ENCODE results near the gene HTR2B. TPM values are rescaled to one million over a fixed set of nuclear protein-coding genes. Genes with fewer than 3 reads are reported as not detected.

Gene HTR2B
- total RNA-seq, 1 experiment from 2014 or later, result not detected

DNA sequence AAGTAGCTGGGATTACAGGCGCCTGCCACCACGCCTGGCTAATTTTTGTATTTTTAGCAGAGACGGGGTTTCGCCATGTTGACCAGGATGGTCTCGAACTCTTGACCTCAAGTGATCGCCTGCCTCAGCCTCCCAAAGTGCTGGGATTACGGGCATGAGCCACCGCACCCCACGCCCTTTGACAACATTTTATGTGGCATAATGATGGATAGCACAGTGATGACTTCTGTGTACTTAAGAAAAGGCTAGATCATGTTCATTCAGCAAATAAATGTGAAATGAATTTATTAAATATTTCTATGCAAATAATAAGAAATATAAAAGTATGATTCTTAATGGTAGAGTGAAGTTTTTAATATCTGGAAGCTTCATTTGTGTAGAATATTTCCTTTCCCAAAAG lies 2.6 kb upstream of the HTR2B start (continued):
- TF ChIP-seq, protein P1, sequence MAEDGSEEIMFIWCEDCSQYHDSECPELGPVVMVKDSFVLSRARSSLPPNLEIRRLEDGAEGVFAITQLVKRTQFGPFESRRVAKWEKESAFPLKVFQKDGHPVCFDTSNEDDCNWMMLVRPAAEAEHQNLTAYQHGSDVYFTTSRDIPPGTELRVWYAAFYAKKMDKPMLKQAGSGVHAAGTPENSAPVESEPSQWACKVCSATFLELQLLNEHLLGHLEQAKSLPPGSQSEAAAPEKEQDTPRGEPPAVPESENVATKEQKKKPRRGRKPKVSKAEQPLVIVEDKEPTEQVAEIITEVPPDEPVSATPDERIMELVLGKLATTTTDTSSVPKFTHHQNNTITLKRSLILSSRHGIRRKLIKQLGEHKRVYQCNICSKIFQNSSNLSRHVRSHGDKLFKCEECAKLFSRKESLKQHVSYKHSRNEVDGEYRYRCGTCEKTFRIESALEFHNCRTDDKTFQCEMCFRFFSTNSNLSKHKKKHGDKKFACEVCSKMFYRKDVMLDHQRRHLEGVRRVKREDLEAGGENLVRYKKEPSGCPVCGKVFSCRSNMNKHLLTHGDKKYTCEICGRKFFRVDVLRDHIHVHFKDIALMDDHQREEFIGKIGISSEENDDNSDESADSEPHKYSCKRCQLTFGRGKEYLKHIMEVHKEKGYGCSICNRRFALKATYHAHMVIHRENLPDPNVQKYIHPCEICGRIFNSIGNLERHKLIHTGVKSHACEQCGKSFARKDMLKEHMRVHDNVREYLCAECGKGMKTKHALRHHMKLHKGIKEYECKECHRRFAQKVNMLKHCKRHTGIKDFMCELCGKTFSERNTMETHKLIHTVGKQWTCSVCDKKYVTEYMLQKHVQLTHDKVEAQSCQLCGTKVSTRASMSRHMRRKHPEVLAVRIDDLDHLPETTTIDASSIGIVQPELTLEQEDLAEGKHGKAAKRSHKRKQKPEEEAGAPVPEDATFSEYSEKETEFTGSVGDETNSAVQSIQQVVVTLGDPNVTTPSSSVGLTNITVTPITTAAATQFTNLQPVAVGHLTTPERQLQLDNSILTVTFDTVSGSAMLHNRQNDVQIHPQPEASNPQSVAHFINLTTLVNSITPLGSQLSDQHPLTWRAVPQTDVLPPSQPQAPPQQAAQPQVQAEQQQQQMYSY (CRISPR knock-in tag; IDR thresholded peaks at IDR 0.05), result no peak
- no peak for TF ChIP-seq SMAD4 (CRISPR knock-in tag; IDR thresholded peaks at IDR 0.05)
- no peak for TF ChIP-seq OVOL2 (CRISPR knock-in tag; IDR thresholded peaks at IDR 0.05; ENCODE audit: borderline replicate concordance)
- TF ChIP-seq FOXJ3 (CRISPR knock-in tag; IDR thresholded peaks at IDR 0.05; ENCODE audit: borderline replicate concordance), result no peak
- no peak for TF ChIP-seq ELF4 (CRISPR knock-in tag; IDR thresholded peaks at IDR 0.05; ENCODE audit: low read depth)
- TF ChIP-seq FOXK1 (CRISPR knock-in tag; IDR thresholded peaks at IDR 0.05), result no peak
- no peak for TF ChIP-seq ZNF219 (CRISPR knock-in tag; IDR thresholded peaks at IDR 0.05; ENCODE audit: borderline replicate concordance)
- TF ChIP-seq PREB (CRISPR knock-in tag; IDR thresholded peaks at IDR 0.05; ENCODE audit: borderline replicate concordance), result no peak
- TF ChIP-seq GTF2I (CRISPR knock-in tag; conservative IDR thresholded peaks at IDR 0.05), result no peak
- TF ChIP-seq HMGA2 (CRISPR knock-in tag; IDR thresholded peaks at IDR 0.05), result no peak
- no peak for TF ChIP-seq SOX15 (CRISPR knock-in tag; IDR thresholded peaks at IDR 0.05)

DNA sequence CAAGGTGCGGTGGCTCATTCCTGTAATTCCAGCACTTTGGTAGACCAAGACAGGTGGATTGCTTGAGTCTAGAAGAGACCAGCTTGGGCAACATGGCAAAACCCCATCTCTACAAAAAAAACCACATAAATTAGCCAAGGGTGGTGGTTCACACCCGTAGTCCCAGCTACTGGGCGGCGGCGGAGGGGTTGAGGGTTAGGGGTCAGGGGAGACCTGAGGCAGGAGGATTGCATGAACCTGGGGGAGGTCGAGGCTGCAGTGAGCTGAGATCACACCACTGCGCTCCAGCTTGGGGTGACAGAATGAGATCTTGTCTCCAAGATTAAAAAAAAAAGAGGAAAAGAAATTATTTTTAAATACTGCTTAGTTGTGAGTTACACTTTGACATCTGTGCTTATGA lies 1.3 kb upstream of the HTR2B start:
- no peaks in the 10 kb centered on the region for H3K9me3 Mint-ChIP-seq
- ATAC-seq, result no peak
- DNase-seq (ENCODE audit: low spot score), result no peak
- no peak overlapping the region for H3K4me3 Mint-ChIP-seq
- TF ChIP-seq JUN (CRISPR knock-in tag; IDR thresholded peaks at IDR 0.05) (no peak), ZNF263 (CRISPR knock-in tag; IDR thresholded peaks at IDR 0.05; ENCODE audit: low read depth) (no peak), TP53 (CRISPR knock-in tag; IDR thresholded peaks at IDR 0.05) (no peak), RORB (CRISPR knock-in tag; IDR thresholded peaks at IDR 0.05) (no peak), ZNF219 (CRISPR knock-in tag; IDR thresholded peaks at IDR 0.05; ENCODE audit: borderline replicate concordance) (no peak), SMAD4 (CRISPR knock-in tag; IDR thresholded peaks at IDR 0.05) (no peak), ESRRA (CRISPR knock-in tag; IDR thresholded peaks at IDR 0.05; ENCODE audit: borderline replicate concordance) (no peak), CREM (CRISPR knock-in tag; IDR thresholded peaks at IDR 0.05) (no peak), ZNF138 (CRISPR knock-in tag; conservative IDR thresholded peaks at IDR 0.05) (no peak), PREB (CRISPR knock-in tag; IDR thresholded peaks at IDR 0.05; ENCODE audit: borderline replicate concordance) (no peak), TEAD1 (CRISPR knock-in tag; IDR thresholded peaks at IDR 0.05) (no peak), ZNF317 (CRISPR knock-in tag; IDR thresholded peaks at IDR 0.05; ENCODE audit: borderline replicate concordance, low read depth) (no peak), SMAD3 (CRISPR knock-in tag; IDR thresholded peaks at IDR 0.05; ENCODE audit: borderline replicate concordance) (no peak), FOXP1 (CRISPR knock-in tag; IDR thresholded peaks at IDR 0.05; ENCODE audit: borderline replicate concordance) (no peak)
- TF ChIP-seq, protein P2, sequence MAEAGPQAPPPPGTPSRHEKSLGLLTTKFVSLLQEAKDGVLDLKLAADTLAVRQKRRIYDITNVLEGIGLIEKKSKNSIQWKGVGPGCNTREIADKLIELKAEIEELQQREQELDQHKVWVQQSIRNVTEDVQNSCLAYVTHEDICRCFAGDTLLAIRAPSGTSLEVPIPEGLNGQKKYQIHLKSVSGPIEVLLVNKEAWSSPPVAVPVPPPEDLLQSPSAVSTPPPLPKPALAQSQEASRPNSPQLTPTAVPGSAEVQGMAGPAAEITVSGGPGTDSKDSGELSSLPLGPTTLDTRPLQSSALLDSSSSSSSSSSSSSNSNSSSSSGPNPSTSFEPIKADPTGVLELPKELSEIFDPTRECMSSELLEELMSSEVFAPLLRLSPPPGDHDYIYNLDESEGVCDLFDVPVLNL (CRISPR knock-in tag; IDR thresholded peaks at IDR 0.05; ENCODE audit: borderline replicate concordance, low read depth), result no peak
- TF ChIP-seq, protein P3, sequence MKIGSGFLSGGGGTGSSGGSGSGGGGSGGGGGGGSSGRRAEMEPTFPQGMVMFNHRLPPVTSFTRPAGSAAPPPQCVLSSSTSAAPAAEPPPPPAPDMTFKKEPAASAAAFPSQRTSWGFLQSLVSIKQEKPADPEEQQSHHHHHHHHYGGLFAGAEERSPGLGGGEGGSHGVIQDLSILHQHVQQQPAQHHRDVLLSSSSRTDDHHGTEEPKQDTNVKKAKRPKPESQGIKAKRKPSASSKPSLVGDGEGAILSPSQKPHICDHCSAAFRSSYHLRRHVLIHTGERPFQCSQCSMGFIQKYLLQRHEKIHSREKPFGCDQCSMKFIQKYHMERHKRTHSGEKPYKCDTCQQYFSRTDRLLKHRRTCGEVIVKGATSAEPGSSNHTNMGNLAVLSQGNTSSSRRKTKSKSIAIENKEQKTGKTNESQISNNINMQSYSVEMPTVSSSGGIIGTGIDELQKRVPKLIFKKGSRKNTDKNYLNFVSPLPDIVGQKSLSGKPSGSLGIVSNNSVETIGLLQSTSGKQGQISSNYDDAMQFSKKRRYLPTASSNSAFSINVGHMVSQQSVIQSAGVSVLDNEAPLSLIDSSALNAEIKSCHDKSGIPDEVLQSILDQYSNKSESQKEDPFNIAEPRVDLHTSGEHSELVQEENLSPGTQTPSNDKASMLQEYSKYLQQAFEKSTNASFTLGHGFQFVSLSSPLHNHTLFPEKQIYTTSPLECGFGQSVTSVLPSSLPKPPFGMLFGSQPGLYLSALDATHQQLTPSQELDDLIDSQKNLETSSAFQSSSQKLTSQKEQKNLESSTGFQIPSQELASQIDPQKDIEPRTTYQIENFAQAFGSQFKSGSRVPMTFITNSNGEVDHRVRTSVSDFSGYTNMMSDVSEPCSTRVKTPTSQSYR (CRISPR knock-in tag; IDR thresholded peaks at IDR 0.05), result no peak
- TF ChIP-seq, protein P4, sequence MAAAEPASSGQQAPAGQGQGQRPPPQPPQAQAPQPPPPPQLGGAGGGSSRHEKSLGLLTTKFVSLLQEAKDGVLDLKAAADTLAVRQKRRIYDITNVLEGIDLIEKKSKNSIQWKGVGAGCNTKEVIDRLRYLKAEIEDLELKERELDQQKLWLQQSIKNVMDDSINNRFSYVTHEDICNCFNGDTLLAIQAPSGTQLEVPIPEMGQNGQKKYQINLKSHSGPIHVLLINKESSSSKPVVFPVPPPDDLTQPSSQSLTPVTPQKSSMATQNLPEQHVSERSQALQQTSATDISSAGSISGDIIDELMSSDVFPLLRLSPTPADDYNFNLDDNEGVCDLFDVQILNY (CRISPR knock-in tag; IDR thresholded peaks at IDR 0.05), result no peak
- H3K27me3 Mint-ChIP-seq (ENCODE audit: low read depth), result no peaks in the 10 kb centered on the region
- POLR2A ChIA-PET, result no interaction called here
- H3K27ac Mint-ChIP-seq, result no peak overlapping the region
- no peaks in the 10 kb centered on the region for H3K36me3 Mint-ChIP-seq
- peaks cover 35% of the 10 kb centered on the region for H3K4me1 Mint-ChIP-seq
- CTCF ChIA-PET, result interaction anchor here (1.8 kb wide), 1 partner anchor 23 kb away, joined by 8 read pairs; no protein-coding TSS in a partner anchor
